ENCODE data around the gene RHBDD1.
A peak's percentile ranks its signal among the peaks of the same experiment; 100 is the strongest.
"Not testable (repeated sequence)": the region's sequence is repeated elsewhere in the genome, so short reads cannot be mapped to it uniquely, and the experiment has no call there.

RHBDD1 gene

GRCh38 chr2:226799976-226800940 lies 35.6 kb upstream of the RHBDD1 start:
- no peak for DNase-seq

DNA sequence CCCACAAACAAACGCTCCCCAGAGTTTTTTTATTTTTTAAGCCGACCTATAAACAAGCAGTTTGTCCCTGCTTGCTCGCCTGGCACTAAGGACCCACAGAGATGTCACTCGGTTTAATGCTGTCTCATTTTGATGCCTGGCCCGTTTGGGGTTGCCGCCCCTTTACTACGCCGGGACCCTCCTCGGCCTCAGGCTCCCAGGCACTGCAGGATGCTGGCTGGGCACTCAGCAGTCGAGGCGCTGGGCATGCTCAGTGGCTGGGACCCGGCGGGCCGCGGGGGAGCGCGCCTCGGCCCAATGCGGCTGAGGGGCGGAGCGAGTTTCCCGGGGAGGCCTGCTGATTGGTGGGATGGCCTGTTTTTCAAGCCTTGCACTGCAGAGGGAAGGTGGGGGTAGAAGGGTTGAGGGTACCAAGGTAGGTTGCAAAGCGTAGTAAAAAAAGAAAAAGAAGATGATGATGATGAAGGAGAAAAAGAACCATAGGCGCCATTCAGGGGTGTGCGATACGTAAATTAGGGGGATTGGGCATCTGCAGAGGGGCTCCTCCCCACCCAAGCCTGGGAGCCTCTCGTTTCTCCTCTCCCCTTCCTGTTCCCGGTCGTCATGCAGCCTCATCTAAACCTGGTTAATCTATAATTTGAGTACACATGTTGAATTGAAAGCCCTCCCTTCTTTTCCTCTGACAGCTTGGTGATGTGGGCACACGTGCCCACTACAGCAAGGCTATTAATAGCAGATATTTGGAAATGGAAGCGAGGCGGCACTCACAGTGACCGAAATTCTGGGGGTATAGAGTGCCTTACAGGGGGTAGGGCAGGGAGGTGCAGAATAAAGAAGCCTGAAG lies 34.7 kb upstream of the RHBDD1 start:
- DNase-seq = peak; percentile 87

DNA sequence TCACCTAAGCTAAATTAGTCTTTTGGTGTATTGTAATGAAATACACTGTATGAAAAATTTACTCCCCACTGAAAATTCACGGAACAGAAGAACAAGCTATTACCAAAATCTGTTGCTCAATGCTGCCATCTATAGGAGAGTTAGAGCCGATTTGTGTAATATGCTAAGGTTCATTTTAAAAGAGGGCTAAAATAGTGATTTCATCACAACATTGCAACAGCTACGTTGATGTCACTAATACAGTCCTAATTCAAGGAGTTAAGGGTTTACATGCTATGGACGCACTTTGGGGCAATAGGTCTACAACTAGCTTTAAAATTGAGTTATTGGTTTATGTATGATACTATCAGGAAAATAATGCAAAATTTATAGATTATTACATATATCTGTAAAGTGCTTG lies 33.3 kb upstream of the RHBDD1 start:
- DNase-seq = no peak

GRCh38 chr2:226803410-226803809 lies 32.4 kb upstream of the RHBDD1 start:
- no peak for DNase-seq

DNA sequence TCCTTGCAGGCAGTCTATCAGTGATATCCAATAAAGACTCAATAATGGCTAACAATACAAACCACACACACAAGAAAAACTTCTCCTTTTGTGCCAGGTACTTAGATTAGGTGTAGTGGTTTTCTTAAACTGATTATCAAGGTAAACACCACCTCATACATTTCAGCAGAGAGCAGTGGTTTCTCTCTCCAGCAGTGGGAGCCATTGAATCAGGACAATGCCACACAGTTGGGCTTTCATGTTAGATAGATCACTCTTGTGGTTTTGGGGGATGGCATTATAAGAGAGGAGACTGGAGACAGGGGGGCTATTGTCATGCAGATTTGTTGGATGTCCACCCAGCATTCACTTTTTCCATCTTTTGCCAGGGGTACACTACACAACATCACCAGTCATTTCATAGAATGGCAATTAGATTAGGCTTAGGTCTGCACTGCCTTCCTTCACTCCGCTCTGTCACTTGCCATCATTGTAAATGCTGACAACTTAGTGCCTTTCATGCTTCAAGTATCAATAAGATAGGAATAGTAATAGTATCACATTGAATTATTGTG lies 22.6 kb upstream of the RHBDD1 start:
- no peak for DNase-seq

DNA sequence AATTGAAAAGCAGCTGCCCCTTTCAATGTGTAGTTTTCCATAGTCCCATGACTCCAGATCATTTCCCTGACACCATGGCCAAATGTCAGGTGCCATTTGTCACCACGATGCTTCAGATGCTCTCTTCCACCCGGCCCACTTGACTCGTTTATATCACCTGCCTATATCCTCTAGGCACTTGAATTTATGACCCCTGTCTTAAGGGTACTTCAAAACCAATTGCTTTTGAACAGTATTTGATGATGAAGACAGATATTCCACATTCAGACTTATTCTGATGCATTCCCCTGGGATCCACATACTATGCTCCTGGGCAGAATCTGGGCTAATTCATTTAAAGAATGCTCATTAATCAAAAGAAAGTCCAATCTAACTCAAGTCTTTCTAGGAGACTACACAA lies 16.9 kb upstream of the RHBDD1 start:
- no peak for DNase-seq

- no peak for DNase-seq
Measured at GRCh38 chr2:226825056-226825455, 10.8 kb upstream of the RHBDD1 start.

DNA sequence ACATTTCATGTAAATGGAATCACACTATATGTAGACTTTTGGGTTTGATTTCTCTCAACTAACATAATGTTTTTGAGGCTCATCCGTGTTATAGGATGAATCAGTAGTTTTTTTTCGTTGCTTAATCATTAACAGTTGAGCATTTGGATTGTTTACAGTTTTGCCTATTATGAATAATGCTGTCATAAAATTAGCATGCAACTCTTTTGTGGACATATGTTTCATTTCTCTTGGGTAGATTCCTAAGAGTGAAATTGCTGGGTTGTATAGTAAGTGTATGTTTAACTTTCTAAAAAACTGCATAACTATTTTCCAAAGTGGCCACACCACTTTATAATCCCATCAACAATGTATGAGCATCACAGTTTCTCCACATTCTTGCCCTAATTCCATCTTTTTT lies 7.7 kb upstream of the RHBDD1 start:
- no peak for DNase-seq

DNA sequence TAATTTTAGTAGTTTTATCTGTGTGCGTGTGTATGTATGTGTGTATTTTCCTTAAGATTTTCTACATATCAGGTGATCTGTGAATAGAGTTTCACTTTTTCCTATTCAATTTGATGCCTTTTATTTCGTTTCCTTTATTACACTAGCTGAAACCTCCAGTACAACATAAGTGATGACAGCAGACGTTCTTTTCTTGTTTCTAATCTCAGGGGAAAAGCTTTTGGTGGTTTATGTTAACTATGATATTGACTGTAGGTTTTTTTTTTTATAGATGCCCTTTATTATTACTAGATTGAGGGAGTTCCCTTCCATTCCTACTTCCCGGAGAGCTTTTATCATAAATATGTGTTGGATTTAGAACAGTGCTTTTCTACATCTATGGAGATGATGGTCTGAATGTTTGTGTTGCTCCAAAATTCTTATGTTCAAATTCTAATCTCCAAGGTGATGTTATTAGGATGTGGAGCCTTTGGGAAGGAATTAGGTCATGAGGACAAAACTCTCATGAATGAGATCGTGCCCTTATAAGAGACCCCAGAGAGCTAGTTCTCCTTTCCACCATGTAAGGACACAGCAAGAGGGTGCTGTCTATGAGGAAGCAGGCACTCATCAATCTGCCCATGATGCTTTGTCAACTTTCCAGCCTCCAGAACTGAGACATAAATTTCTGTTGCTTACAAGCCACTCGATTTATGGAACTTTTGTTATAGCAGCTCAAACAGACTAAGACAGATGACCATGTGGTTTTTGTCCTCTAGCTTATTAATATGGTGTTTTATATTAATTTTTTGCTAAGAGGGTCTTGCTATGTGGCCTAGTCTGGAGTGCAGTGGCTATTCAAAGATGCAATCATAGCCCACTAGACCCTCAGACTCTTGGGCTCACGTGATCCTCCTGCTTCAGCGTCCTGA lies 5.9 kb upstream of the RHBDD1 start:
- DNase-seq = no peak

- no peak for DNase-seq
Measured at GRCh38 chr2:226831266-226831665, 4.6 kb upstream of the RHBDD1 start.

GRCh38 chr2:226832061-226832460 lies 3.8 kb upstream of the RHBDD1 start:
- DNase-seq = no peak

DNA sequence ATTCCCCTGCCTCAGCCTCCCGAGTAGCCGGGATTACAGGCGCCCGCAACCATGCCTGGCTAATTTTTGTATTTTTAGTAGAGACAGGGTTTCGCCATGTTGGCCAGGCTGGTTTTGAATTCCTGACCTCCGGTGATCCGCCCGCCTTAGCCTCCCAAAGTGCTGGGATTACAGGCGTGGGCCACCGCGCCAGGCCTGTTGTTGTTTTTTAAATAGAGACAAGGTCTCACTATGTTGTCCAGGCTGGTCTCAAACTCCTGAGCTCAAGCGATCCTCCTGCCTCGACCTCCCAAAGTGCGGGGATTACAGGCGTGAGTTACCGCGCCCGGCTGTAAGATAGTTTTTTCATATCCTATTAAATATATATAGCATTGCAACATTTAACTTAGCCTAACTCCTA lies 974 bp upstream of the RHBDD1 start:
- peak; percentile 7 for DNase-seq

- DNase-seq = no peak
Measured at GRCh38 chr2:226835420-226835795, 446 bp upstream of the RHBDD1 start.

DNA sequence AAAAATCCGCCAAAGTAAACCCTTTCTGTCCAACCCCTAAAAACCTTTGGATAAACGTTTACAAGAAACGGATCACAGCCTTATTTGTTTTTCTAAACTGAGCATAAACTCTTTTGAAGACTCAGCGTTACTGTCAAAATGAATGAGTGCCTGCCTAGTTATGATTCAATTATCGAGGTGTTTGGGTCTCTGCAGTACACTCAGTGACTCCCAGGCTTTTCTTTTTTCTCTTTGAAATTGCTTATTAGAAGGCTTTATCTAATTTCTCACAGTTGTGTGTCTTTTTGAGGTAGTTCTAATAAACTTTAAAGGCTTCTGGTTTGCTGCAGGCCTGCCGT lies 663 bp downstream of the RHBDD1 start:
- DNase-seq = no peak

DNA sequence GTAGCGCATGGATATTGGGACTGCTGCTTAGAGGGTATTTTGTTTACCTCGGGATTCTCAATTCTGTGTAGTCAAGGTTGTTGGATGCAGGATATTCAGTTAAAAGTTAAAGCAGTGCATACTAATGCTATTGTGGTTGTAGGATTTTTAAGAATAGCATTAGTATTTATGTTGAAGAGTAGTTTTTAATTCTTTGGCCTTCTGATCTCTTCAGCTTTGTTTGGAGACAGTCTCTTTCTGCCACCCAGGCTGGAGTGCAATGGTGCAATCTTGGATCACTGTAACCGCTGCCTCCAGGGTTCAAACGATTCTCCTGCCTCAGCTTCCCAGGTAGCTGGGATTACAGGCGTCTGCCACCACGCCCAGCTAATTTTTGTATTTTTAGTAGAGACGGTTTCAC lies 1.5 kb downstream of the RHBDD1 start:
- no peak for DNase-seq

DNA sequence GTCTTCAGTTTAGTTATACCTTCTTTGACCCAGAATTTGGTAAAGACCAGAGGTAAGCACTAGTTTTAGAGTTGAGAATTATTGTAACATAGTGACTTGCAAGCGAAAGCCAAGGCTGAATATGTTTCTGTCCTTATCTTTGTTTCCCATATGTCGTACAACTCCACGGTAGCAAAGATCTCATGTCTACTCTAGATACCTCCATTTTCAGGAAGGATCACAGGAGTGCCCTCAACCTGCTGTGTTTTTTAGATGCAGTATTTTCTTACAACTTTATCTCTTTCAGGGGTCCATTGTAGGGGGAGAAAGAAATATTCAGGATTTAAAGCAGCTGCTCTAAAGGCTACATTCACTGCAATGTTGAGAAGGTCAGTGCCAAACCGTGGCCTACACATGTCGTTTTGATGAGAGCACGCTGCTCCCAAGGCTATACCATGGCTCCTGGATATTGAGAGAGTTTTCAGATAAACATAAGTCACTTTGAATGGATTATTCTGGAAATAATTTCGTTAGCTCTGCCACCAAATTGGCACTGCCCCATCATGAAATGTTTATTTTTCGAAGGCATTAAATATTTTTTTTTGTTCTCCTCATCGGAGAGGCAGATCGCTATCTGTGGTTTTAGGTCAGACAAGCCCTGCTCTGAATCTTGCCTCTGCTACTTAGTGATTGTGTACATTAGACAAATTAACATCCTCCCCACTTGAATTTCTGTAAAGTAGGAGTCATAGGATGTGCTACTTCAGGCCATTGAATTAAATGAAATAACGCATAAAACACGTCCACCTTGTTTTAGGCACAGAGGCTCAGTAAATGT lies 2.1 kb downstream of the RHBDD1 start:
- no peak for DNase-seq

DNA sequence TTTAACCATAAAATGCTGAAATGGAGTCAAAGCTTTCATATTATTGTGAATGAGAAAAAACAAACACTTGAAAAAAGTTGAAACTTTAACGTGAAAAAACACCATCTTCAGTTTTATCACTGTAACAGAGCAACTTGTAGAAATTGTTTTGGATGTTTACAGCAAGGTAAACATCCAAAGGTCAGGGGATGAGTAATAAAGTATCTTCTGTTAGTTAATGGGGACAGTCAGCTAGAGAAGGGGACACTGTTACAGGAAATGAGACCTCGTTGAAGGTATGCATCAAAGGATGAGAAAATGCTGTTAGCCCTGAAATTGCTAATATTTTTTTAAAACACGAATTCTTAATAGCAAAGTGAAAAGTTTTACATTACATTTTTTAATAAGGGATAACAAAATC lies 2.9 kb downstream of the RHBDD1 start:
- DNase-seq = no peak

GRCh38 chr2:226839161-226839560 lies 3.3 kb downstream of the RHBDD1 start:
- DNase-seq = no peak

GRCh38 chr2:226839951-226840350 lies 4.1 kb downstream of the RHBDD1 start:
- no peak for DNase-seq

GRCh38 chr2:226843001-226843400 lies 7.1 kb downstream of the RHBDD1 start:
- not testable (repeated sequence) for DNase-seq

- DNase-seq = no peak
Measured at GRCh38 chr2:226845386-226846116, 9.7 kb downstream of the RHBDD1 start.
